Fibroblast of lung (primary cell): ENCODE data around the gene MTR.

ENCODE experiments used
- CTCF ChIP-seq, 2 donors: IDR thresholded peaks in 1 of 2; conservative IDR thresholded peaks in 1 of 2; 1 replicate in 1 of 2; 2 replicates in 1 of 2; pipeline ENCODE4 v1.5.1; 2011 to 2012; ENCODE audit warnings: low read length in 2 of 2, control low read depth in 1 of 2, inconsistent platforms in 1 of 2, low read depth in 1 of 2, mild to moderate bottlenecking in 1 of 2
- EZH2 ChIP-seq: IDR thresholded peaks from 2 replicates; pipeline ENCODE4 v1.5.1; 2012; ENCODE audit warnings: low read length, control low read depth, mild to moderate bottlenecking; ENCODE audit errors: missing control alignments

GRCh38 chr1:236877661-236878060 is 82.6 kb downstream of the MTR start:
- TF ChIP-seq CTCF (conservative IDR thresholded peaks at IDR 0.05 in 1 of 2, IDR thresholded peaks at IDR 0.05 in 1 of 2; ENCODE audit: low read depth in 1 of 2, low read length in 2 of 2) (no peak), EZH2 (no peak)
